Subcutaneous adipose tissue (tissue), 4 donors: ENCODE measurements around the gene DHRSX. TPM values are rescaled to one million over a fixed set of nuclear protein-coding genes. Genes with fewer than 3 reads are reported as not detected.

Source experiments
- total RNA-seq, 4 donors: library from RNA; depleted of rRNA; stranded (reverse); fragments of >200 nt; gene quantifications; one replicate each; pipeline ENCODE4 v1.1.0, GENCODE V29; 2016
- TF ChIP-seq, protein P1 (sequence below): fragments of 450-650 bp; IDR thresholded peaks from one replicate; pipeline ENCODE4 v1.5.1; 2016; ENCODE audit warnings: low read depth, mild to moderate bottlenecking, control low read depth, antibody characterized with exemption, moderate library complexity

Gene DHRSX
- total RNA-seq, 4 donors from 2014 or later, result 17.0 to 34.2 (median 24.5) TPM

DNA sequence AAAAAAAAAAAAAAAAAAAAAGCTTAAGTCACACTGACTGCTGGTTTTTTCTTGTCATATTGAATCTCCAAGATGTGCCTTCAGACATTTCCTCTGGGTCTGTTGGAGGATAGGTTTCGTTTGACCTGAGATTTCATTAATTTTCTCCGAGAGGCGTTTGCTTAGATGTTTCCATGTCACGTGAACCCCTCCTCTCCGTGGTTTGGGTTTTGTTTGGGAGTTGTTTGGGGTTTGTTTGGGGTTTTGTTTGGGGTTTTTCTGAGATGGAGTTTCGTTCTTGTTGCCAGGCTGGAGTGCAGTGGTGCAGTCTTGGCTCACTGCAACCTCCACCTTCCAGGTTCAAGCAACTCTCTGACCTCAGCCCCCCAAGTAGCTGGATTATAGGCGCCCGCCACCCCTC, 40.8 kb upstream of the DHRSX start:
- TF ChIP-seq, protein P1, sequence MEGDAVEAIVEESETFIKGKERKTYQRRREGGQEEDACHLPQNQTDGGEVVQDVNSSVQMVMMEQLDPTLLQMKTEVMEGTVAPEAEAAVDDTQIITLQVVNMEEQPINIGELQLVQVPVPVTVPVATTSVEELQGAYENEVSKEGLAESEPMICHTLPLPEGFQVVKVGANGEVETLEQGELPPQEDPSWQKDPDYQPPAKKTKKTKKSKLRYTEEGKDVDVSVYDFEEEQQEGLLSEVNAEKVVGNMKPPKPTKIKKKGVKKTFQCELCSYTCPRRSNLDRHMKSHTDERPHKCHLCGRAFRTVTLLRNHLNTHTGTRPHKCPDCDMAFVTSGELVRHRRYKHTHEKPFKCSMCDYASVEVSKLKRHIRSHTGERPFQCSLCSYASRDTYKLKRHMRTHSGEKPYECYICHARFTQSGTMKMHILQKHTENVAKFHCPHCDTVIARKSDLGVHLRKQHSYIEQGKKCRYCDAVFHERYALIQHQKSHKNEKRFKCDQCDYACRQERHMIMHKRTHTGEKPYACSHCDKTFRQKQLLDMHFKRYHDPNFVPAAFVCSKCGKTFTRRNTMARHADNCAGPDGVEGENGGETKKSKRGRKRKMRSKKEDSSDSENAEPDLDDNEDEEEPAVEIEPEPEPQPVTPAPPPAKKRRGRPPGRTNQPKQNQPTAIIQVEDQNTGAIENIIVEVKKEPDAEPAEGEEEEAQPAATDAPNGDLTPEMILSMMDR, result no peak

DNA sequence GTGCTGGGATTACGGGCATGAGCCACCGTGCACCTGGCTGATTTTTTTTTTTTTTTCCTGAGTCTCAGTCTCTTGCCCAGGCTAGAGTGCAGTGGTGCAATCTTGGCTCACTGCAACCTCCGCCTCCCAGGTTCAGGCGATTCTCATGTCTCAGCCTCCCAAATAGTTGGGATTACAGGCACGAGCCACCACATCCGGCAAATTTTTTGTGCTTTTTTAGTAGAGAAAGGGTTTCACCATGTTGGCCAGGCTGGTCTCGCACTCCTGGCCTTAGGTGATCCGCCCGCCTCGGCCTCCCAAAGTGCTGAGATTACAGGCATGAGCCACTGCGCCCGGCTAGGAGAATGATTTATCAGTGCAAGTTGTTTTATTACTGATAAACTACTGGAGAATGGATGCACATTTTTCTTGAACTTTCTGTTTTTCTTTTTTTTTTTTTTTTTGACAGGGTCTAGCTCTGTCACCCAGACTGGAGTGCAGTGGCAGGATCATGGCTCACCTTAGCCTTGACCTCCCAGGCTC, 39.7 kb upstream of the DHRSX start:
- TF ChIP-seq, protein P1, result no peak

DNA sequence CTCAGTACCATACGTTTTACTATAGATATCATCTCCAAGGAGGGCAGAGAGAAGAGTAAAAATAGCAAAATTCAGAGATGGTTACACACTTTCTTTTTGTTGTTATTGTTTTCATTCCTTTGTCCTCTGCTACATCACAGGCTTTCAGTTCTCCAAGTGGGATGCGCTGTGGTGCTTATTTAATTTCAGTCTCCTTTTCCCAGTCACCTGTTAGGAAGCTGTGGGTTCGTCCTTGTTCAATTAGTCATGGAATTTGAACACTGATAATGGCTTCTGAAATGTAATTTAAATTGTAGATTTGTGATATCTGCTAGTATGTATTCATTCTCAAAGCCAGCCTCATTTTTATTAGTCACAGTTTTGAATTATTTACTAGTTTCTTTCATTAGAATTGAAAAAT, 38.8 kb upstream of the DHRSX start:
- TF ChIP-seq, protein P1, result no peak

DNA sequence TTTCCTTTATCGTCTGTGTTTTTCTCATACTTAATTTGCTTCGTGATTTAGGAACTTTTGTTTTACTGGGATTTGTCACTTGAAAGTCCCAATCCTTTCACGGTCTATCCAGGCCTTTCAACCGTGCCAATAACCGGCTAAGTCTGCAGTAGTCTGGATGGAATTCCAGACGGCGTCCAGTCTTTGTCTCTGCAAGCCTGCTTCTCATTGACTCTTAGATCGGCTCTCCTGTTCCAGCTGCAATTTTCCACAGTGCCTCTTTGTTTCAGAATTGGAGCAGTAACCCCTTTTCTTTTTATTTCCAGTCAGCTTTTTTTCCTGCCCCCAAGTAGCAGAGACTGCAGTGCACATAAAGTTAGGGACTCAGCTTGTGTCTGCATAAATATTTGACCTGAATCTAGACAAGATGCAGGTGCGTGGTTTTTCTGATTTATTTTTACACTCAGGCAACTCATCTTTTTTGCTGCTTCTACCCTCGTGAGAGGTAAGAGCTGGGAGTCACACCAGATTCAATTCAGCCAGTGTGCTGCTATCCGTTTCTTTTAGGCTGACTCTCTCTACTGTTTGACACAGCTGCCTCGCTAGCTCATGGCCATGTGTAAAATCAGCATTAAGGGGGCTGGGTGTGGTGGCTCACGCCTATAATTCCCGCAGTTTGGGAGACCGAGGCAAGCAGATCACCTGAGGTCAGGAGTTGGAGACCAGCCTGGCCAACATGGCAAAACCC, 37.4 kb upstream of the DHRSX start:
- TF ChIP-seq, protein P1, result no peak

DNA sequence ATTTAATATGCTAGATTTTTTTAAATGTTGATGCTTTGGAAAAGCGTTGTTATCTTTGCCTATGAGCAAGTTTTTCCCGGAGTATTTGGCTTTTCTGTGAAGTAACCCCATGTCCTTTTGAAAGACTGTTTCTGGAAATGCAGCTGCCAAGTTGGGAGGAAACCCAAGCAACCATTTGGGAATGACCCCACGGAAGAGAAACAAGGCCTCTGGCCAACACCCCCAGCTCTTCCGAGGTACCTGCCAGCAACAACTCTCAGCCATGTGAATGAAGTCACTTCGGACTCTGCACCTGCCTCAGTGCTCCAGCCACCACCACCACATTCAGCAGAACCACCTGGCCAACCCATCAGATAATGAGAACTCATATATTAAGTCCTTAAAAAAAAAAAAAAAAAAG, 36.2 kb upstream of the DHRSX start:
- TF ChIP-seq, protein P1, result no peak

DNA sequence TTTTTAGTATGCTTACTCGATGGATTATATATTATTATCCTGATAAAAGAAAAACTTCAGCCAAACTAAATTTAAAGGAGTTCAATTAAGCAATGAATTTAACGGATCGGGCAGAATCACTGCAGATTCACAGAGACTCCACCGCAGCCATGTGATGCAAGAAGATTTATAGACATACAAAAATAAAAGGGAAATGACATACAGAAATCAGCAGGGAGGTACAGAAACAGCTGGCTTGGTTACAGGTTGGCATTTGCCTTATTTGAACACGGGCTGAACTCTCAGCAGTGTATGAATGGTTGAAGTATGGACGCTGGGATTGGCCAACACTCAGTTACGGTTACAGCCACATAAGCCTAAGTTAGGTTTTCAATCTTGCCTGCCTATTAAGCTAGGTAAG, 35.4 kb upstream of the DHRSX start:
- TF ChIP-seq, protein P1, result no peak

DNA sequence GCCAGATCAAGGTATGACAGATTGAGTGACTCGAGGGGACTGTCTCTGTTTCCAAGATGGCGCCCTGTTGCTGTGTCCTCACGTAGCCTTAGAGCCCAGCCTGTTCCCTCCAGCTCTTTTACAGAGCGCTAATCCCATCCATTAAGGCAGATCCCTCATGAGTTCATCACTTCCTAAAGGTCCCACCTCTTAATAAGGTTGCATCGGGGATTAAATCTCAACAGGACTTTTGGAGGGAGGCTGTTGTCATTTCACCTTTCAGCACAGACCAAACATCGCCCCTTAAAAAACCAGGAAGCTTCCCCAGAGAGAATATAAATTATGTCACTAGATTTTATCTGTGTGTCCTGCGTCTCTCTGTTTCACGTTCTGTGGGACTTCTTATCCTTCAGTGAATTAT, 32.6 kb upstream of the DHRSX start:
- TF ChIP-seq, protein P1, result no peak
